Mucosa of descending colon (tissue), 3 donors: ENCODE results near the gene SIM2. TPM values are rescaled to one million over a fixed set of nuclear protein-coding genes. Genes with fewer than 3 reads are reported as not detected.

Source experiments
- ATAC-seq: fragments of 200-7000 bp; cut with Tn5 transposase; one replicate; pipeline ENCODE4 v1.9.1; 2020; ENCODE audit warnings: mild to moderate bottlenecking, moderate library complexity
- DNase-seq, 3 donors: peaks; one replicate each; pipeline ENCODE4 v3.0.0-alpha.2; 2020
- H3K36me3 ChIP-seq: fragments of 200-600 bp; one replicate; pipeline ENCODE4 v1.8.0; 2021; ENCODE audit warnings: low read depth, mild to moderate bottlenecking
- H3K4me1 ChIP-seq: fragments of 200-600 bp; one replicate; pipeline ENCODE4 v1.8.0; 2021; ENCODE audit warnings: low read depth, mild to moderate bottlenecking
- H3K4me3 ChIP-seq: fragments of 200-600 bp; one replicate; pipeline ENCODE4 v1.8.0; 2021; ENCODE audit warnings: mild to moderate bottlenecking
- H3K9me3 ChIP-seq: fragments of 200-600 bp; one replicate; pipeline ENCODE4 v1.8.0; 2021; ENCODE audit warnings: mild to moderate bottlenecking
- intact Hi-C, 2 donors: fragments of 100-400 bp; cut with DNase I in 1 of 2; cut with micrococcal nuclease in 1 of 2; formaldehyde crosslinking; loops; one replicate each; pipeline versions ENCODE4 v1.11.0 to v1.11.1; 2022; cut with DNase I, micrococcal nuclease
- total RNA-seq, 3 donors: library from RNA; stranded (reverse); fragmentation: NEBNext Ultra II Directional in 2 of 3; extraction: Animal tissue kit (Norgen Biotek cat#: 25700) in 2 of 3; gene quantifications; one replicate each; pipeline versions ENCODE4 v1.2.1 to v1.2.4, GENCODE V29; 2021 to 2023
- TF ChIP-seq, protein P1 (sequence below): fragments of 200-600 bp; IDR thresholded peaks from one replicate; pipeline ENCODE4 v1.8.0; 2022; ENCODE audit warnings: antibody characterized with exemption, mild to moderate bottlenecking
- donor health status: DM: no; HTN: no; CAD: no; lungs with moderate emphysema.
- donor health status: DM: no; HTN: no; CAD: no.
- donor health status: DM: no; HTN: yes; CAD: no.

The SIM2 gene
- total RNA-seq, 3 donors from 2014 or later = not detected

- intact Hi-C loops = no loop called here
- H3K9me3 ChIP-seq = no peaks in the 10 kb centered on the region
- no peaks in the 10 kb centered on the region for H3K36me3 ChIP-seq
- TF ChIP-seq, protein P1, sequence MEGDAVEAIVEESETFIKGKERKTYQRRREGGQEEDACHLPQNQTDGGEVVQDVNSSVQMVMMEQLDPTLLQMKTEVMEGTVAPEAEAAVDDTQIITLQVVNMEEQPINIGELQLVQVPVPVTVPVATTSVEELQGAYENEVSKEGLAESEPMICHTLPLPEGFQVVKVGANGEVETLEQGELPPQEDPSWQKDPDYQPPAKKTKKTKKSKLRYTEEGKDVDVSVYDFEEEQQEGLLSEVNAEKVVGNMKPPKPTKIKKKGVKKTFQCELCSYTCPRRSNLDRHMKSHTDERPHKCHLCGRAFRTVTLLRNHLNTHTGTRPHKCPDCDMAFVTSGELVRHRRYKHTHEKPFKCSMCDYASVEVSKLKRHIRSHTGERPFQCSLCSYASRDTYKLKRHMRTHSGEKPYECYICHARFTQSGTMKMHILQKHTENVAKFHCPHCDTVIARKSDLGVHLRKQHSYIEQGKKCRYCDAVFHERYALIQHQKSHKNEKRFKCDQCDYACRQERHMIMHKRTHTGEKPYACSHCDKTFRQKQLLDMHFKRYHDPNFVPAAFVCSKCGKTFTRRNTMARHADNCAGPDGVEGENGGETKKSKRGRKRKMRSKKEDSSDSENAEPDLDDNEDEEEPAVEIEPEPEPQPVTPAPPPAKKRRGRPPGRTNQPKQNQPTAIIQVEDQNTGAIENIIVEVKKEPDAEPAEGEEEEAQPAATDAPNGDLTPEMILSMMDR = no peak
- peaks cover 8% of the 10 kb centered on the region for H3K4me1 ChIP-seq
- no peak overlapping the region for H3K4me3 ChIP-seq
- no peak for DNase-seq
- no peak for ATAC-seq
Observed at GRCh38 chr21:36722370-36723368, 23.8 kb downstream of the SIM2 start.

- H3K4me1 ChIP-seq = peaks cover 8% of the 10 kb centered on the region
- intact Hi-C loops = no loop called here
- no peak for DNase-seq
- no peak overlapping the region for H3K4me3 ChIP-seq
- H3K9me3 ChIP-seq = no peaks in the 10 kb centered on the region
- H3K36me3 ChIP-seq = no peaks in the 10 kb centered on the region
- no peak for ATAC-seq
- TF ChIP-seq, protein P1 = no peak
Observed at GRCh38 chr21:36723371-36723881, 24.5 kb downstream of the SIM2 start.

DNA sequence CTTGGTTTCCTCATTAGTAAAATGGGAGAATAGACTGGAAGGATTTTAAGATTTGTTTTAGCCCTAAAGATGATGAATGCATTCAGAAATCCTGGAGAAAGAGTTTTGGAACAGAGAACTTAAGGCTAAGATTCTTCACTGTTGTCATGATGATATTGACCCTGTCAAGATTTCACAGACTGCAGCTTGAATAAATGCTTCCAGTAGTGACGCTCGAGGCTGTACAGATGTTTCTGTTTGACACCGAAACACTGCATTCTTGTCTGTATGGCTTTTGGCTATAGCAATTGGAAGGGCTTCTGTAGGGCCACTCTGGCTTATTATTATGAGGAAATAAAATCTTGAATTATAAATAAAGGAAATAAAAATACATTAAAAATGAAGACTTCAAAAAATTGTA lies 25.7 kb downstream of the SIM2 start:
- Histone ChIP-seq H3K4me3 (no peak overlapping the region), H3K36me3 (no peaks in the 10 kb centered on the region), H3K4me1 (no peaks in the 10 kb centered on the region), H3K9me3 (no peaks in the 10 kb centered on the region)
- DNase-seq = no peak
- TF ChIP-seq, protein P1 = no peak
- ATAC-seq = no peak
- intact Hi-C loops = no loop called here

DNA sequence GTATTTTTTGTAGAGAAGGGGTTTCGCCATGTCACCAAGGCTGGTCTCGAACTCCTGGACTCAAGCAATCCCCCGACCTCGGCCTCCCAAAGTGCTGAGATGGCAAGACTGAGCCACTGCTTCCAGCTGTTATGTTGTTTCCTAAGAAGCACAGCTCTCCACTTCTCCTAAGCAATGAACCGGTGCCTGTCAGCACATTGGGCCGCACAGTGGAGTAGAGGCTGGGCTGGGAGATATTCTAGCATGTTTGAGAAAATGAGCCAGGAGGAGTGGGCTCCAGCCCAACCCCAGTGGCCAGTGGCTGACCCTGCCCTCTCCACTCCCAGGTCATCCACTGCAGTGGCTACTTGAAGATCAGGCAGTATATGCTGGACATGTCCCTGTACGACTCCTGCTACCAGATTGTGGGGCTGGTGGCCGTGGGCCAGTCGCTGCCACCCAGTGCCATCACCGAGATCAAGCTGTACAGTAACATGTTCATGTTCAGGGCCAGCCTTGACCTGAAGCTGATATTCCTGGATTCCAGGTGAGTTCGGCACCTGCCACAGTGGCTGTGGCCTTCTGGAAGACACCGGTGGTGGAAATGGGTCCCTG lies 27.0 kb downstream of the SIM2 start:
- TF ChIP-seq, protein P1 = no peak
- Histone ChIP-seq H3K36me3 (no peaks in the 10 kb centered on the region), H3K4me1 (no peaks in the 10 kb centered on the region), H3K9me3 (no peaks in the 10 kb centered on the region), H3K4me3 (no peak overlapping the region)
- no peak for DNase-seq
- ATAC-seq = no peak
- intact Hi-C loops = no loop called here

DNA sequence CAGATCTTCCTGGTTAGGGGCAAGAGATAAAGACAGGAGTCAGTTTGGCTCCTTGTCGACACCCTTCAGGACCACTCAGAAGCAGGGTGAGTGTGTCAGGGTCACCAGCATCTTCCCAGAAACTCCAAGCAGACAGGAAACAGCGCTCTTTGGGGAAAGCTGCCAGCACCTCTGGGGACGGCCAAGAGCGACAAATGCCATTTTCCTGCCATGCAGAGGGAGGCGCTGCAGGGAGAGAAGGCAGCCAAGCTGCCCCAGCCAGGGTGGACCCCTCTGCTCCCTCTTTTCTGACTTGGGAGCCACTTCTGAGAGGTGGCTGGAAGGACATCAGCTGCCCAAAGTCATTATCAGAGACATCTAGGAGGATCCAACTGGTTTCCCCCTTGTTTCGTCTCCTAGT lies 29.0 kb downstream of the SIM2 start:
- no peaks in the 10 kb centered on the region for H3K9me3 ChIP-seq
- ATAC-seq = no peak
- DNase-seq = no peak
- TF ChIP-seq, protein P1 = no peak
- no peaks in the 10 kb centered on the region for H3K36me3 ChIP-seq
- intact Hi-C loops = no loop called here
- H3K4me1 ChIP-seq = no peaks in the 10 kb centered on the region
- H3K4me3 ChIP-seq = no peak overlapping the region
